ENCODE measurements around the gene GON4L. TPM values are rescaled to one million over a fixed set of nuclear protein-coding genes. Genes with fewer than 3 reads are reported as not detected.

GON4L gene
- total RNA-seq, 1 experiment from 2014 or later, result 53.4 TPM

DNA sequence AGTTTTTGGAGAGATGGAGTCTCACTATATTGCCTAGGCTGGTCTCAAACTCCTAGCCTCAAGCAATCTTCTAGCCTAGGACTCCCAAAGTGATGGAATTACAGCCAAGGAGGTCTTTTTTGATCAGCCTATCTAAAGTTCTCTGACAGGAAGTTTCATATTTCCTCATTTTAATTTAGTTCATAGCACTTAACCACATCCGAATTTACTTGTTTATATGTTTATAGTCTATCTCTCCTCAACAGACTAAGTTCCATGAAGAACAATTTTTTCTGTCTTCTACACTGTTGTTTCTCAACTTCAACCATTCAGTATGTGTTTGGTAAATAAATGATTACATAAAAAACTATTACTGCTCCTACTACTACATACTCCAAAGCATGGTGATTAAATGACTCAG, 47.9 kb downstream of the GON4L start:
- no peak overlapping the region for H3K14ac ChIP-seq (ENCODE audit: insufficient read depth, low read length)
- no peak overlapping the region for H3K9ac ChIP-seq (ENCODE audit: extremely low read depth, insufficient read length, low read length)
- Mint-ChIP-seq H3K36me3 (ENCODE audit: insufficient read depth in 1 of 3, low read depth in 3 of 3) (peaks cover 11 to 64% (median 54%) of the 10 kb centered on the region in 3 experiments; a peak in 6 of 7 replicates), H3K9me3 (no peaks in the 10 kb centered on the region; a peak in 1 of 5 replicates), H3K4me3 (no peak overlapping the region), H3K4me1 (no peaks in the 10 kb centered on the region), H3K27ac (no peak overlapping the region), H3K27me3 (ENCODE audit: low read depth) (no peaks in the 10 kb centered on the region)
- no peak overlapping the region for H4K5ac ChIP-seq (ENCODE audit: insufficient read length, low read depth, low read length)
- no peaks in the 10 kb centered on the region for H3K9me3 ChIP-seq (ENCODE audit: control insufficient read depth, low read depth, low read length)
- no peak overlapping the region for H4K91ac ChIP-seq (ENCODE audit: insufficient read length, low read depth, low read length)
- H3K79me1 ChIP-seq (ENCODE audit: insufficient read depth, low read depth, low read length, poor library complexity, severe bottlenecking), result no peaks in the 10 kb centered on the region
- no peaks in the 10 kb centered on the region for H3K23me2 ChIP-seq (ENCODE audit: insufficient read length, low read depth, low read length, poor library complexity, severe bottlenecking)
- no peak overlapping the region for H2BK120ac ChIP-seq (ENCODE audit: low read depth, low read length, poor library complexity, severe bottlenecking)
- no CpG with 5 or more reads among the region's 1 CpG for WGBS (ENCODE audit: extremely low coverage, insufficient read length, low lambda C conversion rate)
- no peaks in the 10 kb centered on the region for H4K20me1 ChIP-seq (ENCODE audit: control insufficient read depth, insufficient read depth, insufficient read length)
- no peak overlapping the region for H4K8ac ChIP-seq (replicated peaks; ENCODE audit: insufficient read length, low read depth, low read length)
- H3K79me2 ChIP-seq (ENCODE audit: insufficient read depth, low read length), result no peaks in the 10 kb centered on the region
- no peaks in the 10 kb centered on the region for H3K4me1 ChIP-seq (ENCODE audit: insufficient read depth, low read length)
- no peak overlapping the region for H2BK12ac ChIP-seq (ENCODE audit: insufficient read length, low read depth, low read length)
- no peak overlapping the region for H2BK20ac ChIP-seq (ENCODE audit: low read depth, low read length, poor library complexity, severe bottlenecking)
- H2AFZ ChIP-seq (ENCODE audit: low read length), result no peak overlapping the region
- H3K23ac ChIP-seq (ENCODE audit: insufficient read length, low read depth, low read length), result no peak overlapping the region
- no peak overlapping the region for H3K4ac ChIP-seq (ENCODE audit: low read depth, low read length)
- TF ChIP-seq, protein P1, sequence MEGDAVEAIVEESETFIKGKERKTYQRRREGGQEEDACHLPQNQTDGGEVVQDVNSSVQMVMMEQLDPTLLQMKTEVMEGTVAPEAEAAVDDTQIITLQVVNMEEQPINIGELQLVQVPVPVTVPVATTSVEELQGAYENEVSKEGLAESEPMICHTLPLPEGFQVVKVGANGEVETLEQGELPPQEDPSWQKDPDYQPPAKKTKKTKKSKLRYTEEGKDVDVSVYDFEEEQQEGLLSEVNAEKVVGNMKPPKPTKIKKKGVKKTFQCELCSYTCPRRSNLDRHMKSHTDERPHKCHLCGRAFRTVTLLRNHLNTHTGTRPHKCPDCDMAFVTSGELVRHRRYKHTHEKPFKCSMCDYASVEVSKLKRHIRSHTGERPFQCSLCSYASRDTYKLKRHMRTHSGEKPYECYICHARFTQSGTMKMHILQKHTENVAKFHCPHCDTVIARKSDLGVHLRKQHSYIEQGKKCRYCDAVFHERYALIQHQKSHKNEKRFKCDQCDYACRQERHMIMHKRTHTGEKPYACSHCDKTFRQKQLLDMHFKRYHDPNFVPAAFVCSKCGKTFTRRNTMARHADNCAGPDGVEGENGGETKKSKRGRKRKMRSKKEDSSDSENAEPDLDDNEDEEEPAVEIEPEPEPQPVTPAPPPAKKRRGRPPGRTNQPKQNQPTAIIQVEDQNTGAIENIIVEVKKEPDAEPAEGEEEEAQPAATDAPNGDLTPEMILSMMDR (conservative IDR thresholded peaks at IDR 0.05), result no peak
- H2AK5ac ChIP-seq (ENCODE audit: insufficient read length, low read length), result no peak overlapping the region
- H2BK5ac ChIP-seq (ENCODE audit: insufficient read length, low read length), result no peak overlapping the region
- no peak overlapping the region for H2BK15ac ChIP-seq (ENCODE audit: low read depth, low read length)
- no peak overlapping the region for H3T11ph ChIP-seq (ENCODE audit: low read length)
- H3K18ac ChIP-seq (ENCODE audit: insufficient read length, low read depth, low read length), result no peak overlapping the region
- no peak overlapping the region for H3K56ac ChIP-seq (ENCODE audit: insufficient read length, low read depth, low read length)
- H3K4me2 ChIP-seq (ENCODE audit: insufficient read depth, insufficient read length, low read length), result no peak overlapping the region
- no peak for DNase-seq
- no peak overlapping the region for H3K27ac ChIP-seq (ENCODE audit: insufficient read length, low read depth, low read length)
- no peaks in the 10 kb centered on the region for H3K27me3 ChIP-seq (ENCODE audit: insufficient read depth, low read length)
